HepG2 (cell line): ENCODE data around the gene NEDD4L. TPM values are rescaled to one million over a fixed set of nuclear protein-coding genes. Genes with fewer than 3 reads are reported as not detected.

Experiments used
- CEBPB ChIP-seq: IDR thresholded peaks from 2 replicates; pipeline ENCODE4 v1.6.1; 2011; ENCODE audit warnings: low read depth, low read length, improper control_type of control experiment, borderline replicate concordance
- ESRRA ChIP-seq: sonication (generic); formaldehyde crosslinking; IDR thresholded peaks from 2 replicates; pipeline ENCODE4 v1.5.1; 2020; ENCODE audit warnings: mild to moderate bottlenecking, low read depth, missing genetic modification reagents
- HNF1B ChIP-seq: sonication (generic); formaldehyde crosslinking; IDR thresholded peaks from 2 replicates; pipeline ENCODE4 v1.5.1; 2020; ENCODE audit warnings: mild to moderate bottlenecking, moderate library complexity, missing genetic modification reagents
- JARID2 ChIP-seq: sonication (generic); formaldehyde crosslinking; IDR thresholded peaks from 2 replicates; pipeline ENCODE4 v1.8.1; 2023; ENCODE audit warnings: missing genetic modification reagents, inconsistent platforms; ENCODE audit not compliant: insufficient replicate concordance
- KMT2A ChIP-seq: sonication (generic); formaldehyde crosslinking; IDR thresholded peaks from 2 replicates; pipeline ENCODE4 v1.4.0; 2020; ENCODE audit warnings: missing genetic modification reagents
- MED1 ChIP-seq: sonication (generic); formaldehyde crosslinking; IDR thresholded peaks from 2 replicates; pipeline ENCODE4 v1.4.0; 2020; ENCODE audit warnings: missing genetic modification reagents
- MLLT10 ChIP-seq: sonication (generic); formaldehyde crosslinking; IDR thresholded peaks from 2 replicates; pipeline ENCODE4 v1.4.0; 2020; ENCODE audit warnings: missing genetic modification reagents
- NFE2L1 ChIP-seq: sonication (generic); formaldehyde crosslinking; IDR thresholded peaks from 2 replicates; pipeline ENCODE4 v1.4.0; 2020; ENCODE audit warnings: missing genetic modification reagents, mild to moderate bottlenecking, borderline replicate concordance
- NFRKB ChIP-seq: fragments of 450-650 bp; IDR thresholded peaks from 2 replicates; pipeline ENCODE4 v1.6.1; 2017
- PAWR ChIP-seq: sonication (generic); formaldehyde crosslinking; IDR thresholded peaks from 2 replicates; pipeline ENCODE4 v1.4.0; 2020; ENCODE audit warnings: missing genetic modification reagents, mild to moderate bottlenecking, borderline replicate concordance
- POLR2AphosphoS2 ChIP-seq: IDR thresholded peaks from 2 replicates; pipeline ENCODE4 v1.6.1; 2011; ENCODE audit warnings: low read depth, low read length, improper control_type of control experiment
- RBM39 ChIP-seq: fragments of 200-400 bp; formaldehyde crosslinking; IDR thresholded peaks from one replicate; pipeline ENCODE4 v1.6.1; 2018; ENCODE audit warnings: antibody characterized with exemption, mild to moderate bottlenecking, low read depth, low read length; ENCODE audit not compliant: poor library complexity, severe bottlenecking
- RFX5 ChIP-seq: IDR thresholded peaks from 2 replicates; pipeline ENCODE4 v1.6.1; 2011; ENCODE audit warnings: low read depth, low read length, improper control_type of control experiment
- RNF2 ChIP-seq: fragments of 450-650 bp; conservative IDR thresholded peaks from 2 replicates; pipeline ENCODE4 v1.6.1; 2016; ENCODE audit warnings: low read depth
- SP4 ChIP-seq: sonication (generic); formaldehyde crosslinking; IDR thresholded peaks from 2 replicates; pipeline ENCODE4 v1.8.1; 2023; ENCODE audit warnings: mild to moderate bottlenecking, missing genetic modification reagents
- ZKSCAN1 ChIP-seq: fragments of 150-350 bp; IDR thresholded peaks from 2 replicates; pipeline ENCODE4 v1.6.1; 2014; ENCODE audit warnings: low read length
- ZNF124 ChIP-seq: sonication (generic); formaldehyde crosslinking; IDR thresholded peaks from 2 replicates; pipeline ENCODE4 v1.4.0; 2020; ENCODE audit warnings: missing genetic modification reagents
- ZNF160 ChIP-seq: sonication (generic); formaldehyde crosslinking; IDR thresholded peaks from 2 replicates; pipeline ENCODE4 v1.8.0; 2022; ENCODE audit warnings: mild to moderate bottlenecking, inconsistent platforms, missing genetic modification reagents
- ZNF274 ChIP-seq: sonication (generic); formaldehyde crosslinking; IDR thresholded peaks from 2 replicates; pipeline ENCODE4 v1.5.1; 2020; ENCODE audit warnings: mild to moderate bottlenecking, missing genetic modification reagents
- ZNF33A ChIP-seq: sonication (generic); formaldehyde crosslinking; IDR thresholded peaks from 2 replicates; pipeline ENCODE4 v1.5.1; 2020; ENCODE audit warnings: missing genetic modification reagents, mild to moderate bottlenecking, moderate library complexity, borderline replicate concordance
- ZNF354B ChIP-seq: sonication (generic); formaldehyde crosslinking; IDR thresholded peaks from 2 replicates; pipeline ENCODE4 v1.8.0; 2022; ENCODE audit warnings: mild to moderate bottlenecking, missing genetic modification reagents
- ZNF644 ChIP-seq: IDR thresholded peaks from 2 replicates; pipeline ENCODE4 v1.6.1; 2016; ENCODE audit warnings: low read depth
- ZNF749 ChIP-seq: sonication (generic); formaldehyde crosslinking; IDR thresholded peaks from 2 replicates; pipeline ENCODE4 v1.8.0; 2022; ENCODE audit warnings: mild to moderate bottlenecking, missing genetic modification reagents, moderate library complexity, borderline replicate concordance
- ZNF83 ChIP-seq: sonication (generic); formaldehyde crosslinking; IDR thresholded peaks from 2 replicates; pipeline ENCODE4 v1.4.0; 2020; ENCODE audit warnings: missing genetic modification reagents, mild to moderate bottlenecking, borderline replicate concordance
- polyA plus RNA-seq, 8 experiments: library from polyadenylated mRNA; depleted of rRNA in 3 of 8; stranded (reverse) in 7 of 8; unstranded in 1 of 8; fragments of >200 nt; fragmentation: Illumina TruSeq in 4 of 8; extraction: Trizol in 4 of 8; gene quantifications; 2 replicates each; pipeline versions ENCODE4 v1.2.1 to v1.2.3, GENCODE V29; 2011 to 2016; ENCODE audit warnings: low read depth in 4 of 8, missing spikeins in 1 of 8, mixed read lengths in 1 of 8; ENCODE audit not compliant: insufficient read depth in 1 of 8
- total RNA-seq, 5 experiments: library from RNA; depleted of rRNA; stranded (reverse); fragments of >200 nt; fragmentation: Illumina TruSeq; extraction: Trizol; gene quantifications; 2 replicates each; pipeline ENCODE4 v1.2.3, GENCODE V29; 2016; ENCODE audit warnings: low read depth in 1 of 5
- TF ChIP-seq, protein P1 (sequence below): sonication (generic); formaldehyde crosslinking; IDR thresholded peaks from 2 replicates; pipeline ENCODE4 v1.8.1; 2023; ENCODE audit warnings: missing genetic modification reagents, inconsistent platforms, borderline replicate concordance

The NEDD4L gene
- total and polyA plus RNA-seq, 2 of the 13 experiments (the other 11 are each of a cell fraction or from before 2014, with no cell fraction given) = 168 to 390 TPM

DNA sequence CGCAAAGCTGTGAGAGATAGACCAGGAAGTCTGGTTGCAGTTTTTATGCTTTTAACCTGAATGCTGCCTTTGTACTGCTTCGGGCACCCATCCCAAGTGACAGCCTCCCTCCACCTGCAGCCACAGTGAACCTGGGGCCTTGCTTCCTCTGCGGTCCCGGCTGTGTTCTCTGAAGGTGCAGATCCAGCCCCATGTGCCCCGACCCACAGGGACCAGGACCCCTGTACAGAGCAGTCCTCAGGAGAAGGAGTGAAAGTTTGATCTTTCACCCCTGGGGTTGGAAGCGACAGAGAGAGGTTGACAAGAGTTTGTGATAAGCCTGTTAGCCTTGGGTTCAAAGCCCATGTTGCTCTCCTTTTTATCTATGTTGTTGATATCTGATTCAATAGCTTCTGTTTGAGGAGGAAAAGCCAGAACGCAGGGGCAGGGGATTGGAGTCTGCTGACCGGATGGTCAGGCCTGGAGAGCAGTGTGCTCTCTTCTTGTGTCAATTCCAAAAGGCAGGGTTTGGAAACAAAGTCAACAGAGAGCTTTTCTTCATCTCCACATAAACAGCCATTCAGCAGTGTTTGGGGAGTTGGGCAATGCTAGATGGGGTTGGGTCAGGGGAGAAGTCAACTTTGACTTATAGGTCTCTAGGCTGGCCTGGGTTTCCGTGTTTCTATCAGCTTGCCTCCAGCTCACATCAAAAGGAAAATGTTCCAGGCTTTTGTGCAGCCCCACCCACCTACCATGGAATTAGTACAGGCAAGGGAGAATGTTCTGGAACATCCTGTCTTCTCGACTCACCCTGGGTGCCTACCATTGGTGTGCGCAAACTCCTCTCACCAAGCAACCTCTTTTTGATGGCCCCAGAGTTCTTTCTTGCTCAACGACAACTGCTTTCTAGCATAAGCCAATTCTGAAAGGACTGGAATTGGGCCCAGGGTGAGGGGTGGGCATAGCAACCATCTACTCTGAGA is 369.9 kb downstream of the NEDD4L start (continued):
- no peak for TF ChIP-seq POLR2AphosphoS2
- peak; percentile 98 for TF ChIP-seq HNF1B (CRISPR knock-in tag)
- TF ChIP-seq ZKSCAN1 = no peak
- no peak for TF ChIP-seq MLLT10 (CRISPR knock-in tag)
- peak; percentile 88 for TF ChIP-seq ESRRA (CRISPR knock-in tag)
- TF ChIP-seq ZNF354B (CRISPR knock-in tag) = peak; percentile 75
- peak; percentile 99 for TF ChIP-seq CEBPB
- TF ChIP-seq ZNF749 (CRISPR knock-in tag) = peak; percentile 37
- no peak for TF ChIP-seq NFRKB
- TF ChIP-seq ZNF124 (CRISPR knock-in tag) = peak; percentile 88; the same call in 1 of the 2 replicates
- TF ChIP-seq RFX5 = no peak
- TF ChIP-seq PAWR (CRISPR knock-in tag) = no peak
- TF ChIP-seq RNF2 = no peak
- TF ChIP-seq, protein P1, sequence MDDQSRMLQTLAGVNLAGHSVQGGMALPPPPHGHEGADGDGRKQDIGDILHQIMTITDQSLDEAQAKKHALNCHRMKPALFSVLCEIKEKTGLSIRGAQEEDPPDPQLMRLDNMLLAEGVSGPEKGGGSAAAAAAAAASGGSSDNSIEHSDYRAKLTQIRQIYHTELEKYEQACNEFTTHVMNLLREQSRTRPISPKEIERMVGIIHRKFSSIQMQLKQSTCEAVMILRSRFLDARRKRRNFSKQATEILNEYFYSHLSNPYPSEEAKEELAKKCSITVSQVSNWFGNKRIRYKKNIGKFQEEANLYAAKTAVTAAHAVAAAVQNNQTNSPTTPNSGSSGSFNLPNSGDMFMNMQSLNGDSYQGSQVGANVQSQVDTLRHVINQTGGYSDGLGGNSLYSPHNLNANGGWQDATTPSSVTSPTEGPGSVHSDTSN = peak; percentile 26; the same call in 1 of the 2 replicates
- TF ChIP-seq ZNF274 (CRISPR knock-in tag) = no peak; the same call in 1 of the 2 replicates
- TF ChIP-seq ZNF160 (CRISPR knock-in tag) = peak; percentile 81; the same call in 1 of the 2 replicates
- peak; percentile 77 for TF ChIP-seq SP4 (CRISPR knock-in tag)
- TF ChIP-seq ZNF83 (CRISPR knock-in tag) = no peak
- peak; percentile 83; the same call in 1 of the 2 replicates for TF ChIP-seq ZNF33A
- TF ChIP-seq ZNF644 = peak; percentile 54; the same call in 1 of the 2 replicates
- TF ChIP-seq RBM39 = no peak
- TF ChIP-seq KMT2A (CRISPR knock-in tag) = peak; percentile 59; the same call in 1 of the 2 replicates
- TF ChIP-seq MED1 (CRISPR knock-in tag) = peak; percentile 100
- TF ChIP-seq JARID2 (CRISPR knock-in tag) = peak; percentile 69
- no peak for TF ChIP-seq NFE2L1 (CRISPR knock-in tag)
